ENCODE measurements around the gene EIF3B. TPM values are rescaled to one million over a fixed set of nuclear protein-coding genes. Genes with fewer than 3 reads are reported as not detected.

Gene EIF3B
- 216 to 298 TPM (median 228 TPM) in 5 replicates for total RNA-seq (2022; extraction: Qiagen RNA extraction)

DNA sequence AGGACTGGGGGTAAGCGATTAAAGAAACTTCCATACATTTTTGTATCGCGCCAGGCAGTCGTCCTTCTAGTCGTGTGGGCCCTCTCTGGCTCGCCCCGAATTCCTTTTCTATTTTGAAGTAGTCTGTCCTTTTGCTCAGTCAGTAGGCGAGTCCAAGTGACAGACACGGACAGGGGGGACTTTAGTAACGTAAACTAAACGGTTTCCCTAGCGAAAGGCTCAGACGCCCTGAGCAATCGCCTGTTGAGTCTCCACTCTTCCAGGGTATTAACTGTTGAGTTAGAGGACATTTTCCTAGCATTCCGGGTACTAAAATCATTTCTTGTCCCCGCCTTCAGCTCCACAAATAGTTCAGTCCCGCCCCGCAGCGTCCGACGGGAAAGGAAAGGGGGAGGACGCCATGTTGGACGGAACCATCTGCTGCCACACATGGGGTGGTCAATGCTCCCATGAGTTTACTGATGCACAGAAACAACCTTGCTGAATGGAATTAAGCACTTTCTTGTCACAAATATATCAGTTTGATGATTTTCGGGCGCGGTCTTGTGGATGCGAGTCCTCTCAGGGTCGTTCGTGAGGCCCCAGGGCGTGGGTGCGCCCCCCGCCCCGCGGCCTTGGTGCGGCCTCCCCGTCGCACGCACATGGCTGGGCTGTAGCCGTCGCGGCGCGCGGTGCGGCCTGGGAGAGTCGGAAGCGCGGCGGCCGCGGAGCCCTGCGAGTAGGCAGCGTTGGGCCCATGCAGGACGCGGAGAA, at the start of gene EIF3B:
EIF3B (plus strand) TSS at position 642 of the 753 bp plus-strand sequence; CDS start at position 737, 95 bp downstream.

GRCh38 chr7:2314209-2314955, 40.2 kb upstream of the EIF3B start, which contains the start of gene SNX8:
TSS of gene SNX8 (minus strand) at chr7:2314441. CDS start at chr7:2314421, 20 bp downstream.

GRCh38 chr7:2403014-2403717, 48.5 kb downstream of the EIF3B start, which contains the start of gene CHST12:
TSS of gene CHST12 (plus strand) at chr7:2403611. CDS start at chr7:2432640, 29,029 bp downstream.

Other genes with a start within 250 kb of the EIF3B start
- 18.2 to 26.7 TPM (median 24.5 TPM) in 5 replicates for gene MAD1L1, start 121.9 kb upstream of the EIF3B start, total RNA-seq (2022; extraction: Qiagen RNA extraction)
- gene MRM2, start 112.6 kb upstream of the EIF3B start, total RNA-seq (2022; extraction: Qiagen RNA extraction), result 50.5 to 61.2 TPM (median 53.6 TPM) in 5 replicates
- 80.1 to 110 TPM (median 100 TPM) in 5 replicates for gene NUDT1, start 112.6 kb upstream of the EIF3B start, total RNA-seq (2022; extraction: Qiagen RNA extraction)
- gene SNX8, start 40.4 kb upstream of the EIF3B start, total RNA-seq (2022; extraction: Qiagen RNA extraction), result 73.3 to 130 TPM (median 114 TPM) in 5 replicates
- 9.0 to 14.8 TPM (median 12.7 TPM) in 5 replicates for gene CHST12, start 48.8 kb downstream of the EIF3B start, total RNA-seq (2022; extraction: Qiagen RNA extraction)
- not detected in 5 replicates for gene GRIFIN, start 121.6 kb downstream of the EIF3B start, total RNA-seq (2022; extraction: Qiagen RNA extraction)
- gene LFNG, start 164.9 kb downstream of the EIF3B start, total RNA-seq (2022; extraction: Qiagen RNA extraction), result 12.9 to 19.4 TPM (median 18.7 TPM) in 5 replicates
- 25.6 to 34.5 TPM (median 33.5 TPM) in 5 replicates for gene BRAT1, start 200.7 kb downstream of the EIF3B start, total RNA-seq (2022; extraction: Qiagen RNA extraction)
- 10.8 to 12.2 TPM (median 11.1 TPM) in 5 replicates for gene IQCE, start 204.2 kb downstream of the EIF3B start, total RNA-seq (2022; extraction: Qiagen RNA extraction)

Data from A549 treated with Hydrocortisone at 1 μM for 4 hours (cell line).